Immature natural killer cell (primary cell): ENCODE results near the gene UXT. TPM values are rescaled to one million over a fixed set of nuclear protein-coding genes. Genes with fewer than 3 reads are reported as not detected.

Experiments used
- DNase-seq, 3 donors: peaks; one replicate each; pipeline ENCODE4 v3.0.0; 2022; ENCODE audit warnings: mixed read lengths in 1 of 3
- H3K27ac Mint-ChIP-seq, 6 donors: one replicate each; pipeline ENCODE4 v1.8.0; 2020; ENCODE audit warnings: mixed read lengths in 6 of 6, mild to moderate bottlenecking in 5 of 6, inconsistent platforms in 4 of 6, moderate library complexity in 3 of 6
- H3K27me3 Mint-ChIP-seq, 3 donors: one replicate each; pipeline ENCODE4 v1.8.0; 2020 to 2021; ENCODE audit warnings: low read depth in 3 of 3, mild to moderate bottlenecking in 3 of 3, mixed read lengths in 3 of 3, moderate library complexity in 3 of 3, inconsistent platforms in 1 of 3
- H3K36me3 Mint-ChIP-seq, 3 donors: one replicate each; pipeline ENCODE4 v1.8.0; 2020; ENCODE audit warnings: mixed read lengths in 3 of 3, inconsistent platforms in 2 of 3, mild to moderate bottlenecking in 2 of 3
- H3K4me1 Mint-ChIP-seq, 2 donors: one replicate each; pipeline ENCODE4 v1.8.0; 2020; ENCODE audit warnings: inconsistent platforms in 2 of 2, mild to moderate bottlenecking in 2 of 2, mixed read lengths in 2 of 2, moderate library complexity in 1 of 2
- H3K4me3 Mint-ChIP-seq, 5 donors: one replicate each; pipeline ENCODE4 v1.8.0; 2020; ENCODE audit warnings: mild to moderate bottlenecking in 5 of 5, mixed read lengths in 5 of 5, inconsistent platforms in 3 of 5, moderate library complexity in 3 of 5
- H3K9me3 Mint-ChIP-seq, 6 donors: one replicate each; pipeline ENCODE4 v1.8.0; 2020; ENCODE audit warnings: mild to moderate bottlenecking in 6 of 6, mixed read lengths in 6 of 6, inconsistent platforms in 4 of 6, moderate library complexity in 3 of 6
- polyA plus RNA-seq, 3 donors: library from polyadenylated mRNA; unstranded; fragments of 300-500 nt; fragmentation: Illumina TruSeq; gene quantifications; one replicate each; pipeline ENCODE4 v1.2.3, GENCODE V29; 2021

The UXT gene
- polyA plus RNA-seq, 3 donors from 2014 or later = 179 to 256 (median 190) TPM

DNA sequence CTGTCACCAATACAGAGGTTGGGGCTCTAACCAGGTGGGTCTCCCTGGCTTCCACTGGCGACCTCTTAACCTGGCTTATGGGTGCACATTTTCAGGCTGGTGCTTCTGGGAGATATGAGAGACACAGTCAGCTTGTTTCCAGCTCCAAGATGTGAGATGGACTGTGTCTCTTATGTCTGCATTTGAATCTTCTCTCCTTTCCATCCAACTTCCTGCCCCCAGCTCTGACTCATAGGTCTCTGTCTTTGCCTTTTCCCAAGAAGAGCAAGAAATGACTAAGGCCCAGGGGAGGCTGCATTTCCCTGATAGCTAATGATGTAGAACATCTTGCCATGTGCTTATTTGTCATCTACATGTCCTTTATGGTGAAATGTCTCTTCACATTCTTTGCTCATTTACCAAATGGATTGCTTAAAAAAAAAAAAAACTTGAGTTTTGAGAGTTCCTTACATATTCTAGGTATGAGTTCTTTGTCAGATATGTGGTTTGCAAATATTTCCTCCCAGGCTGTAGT, 3.2 kb upstream of the UXT start:
- Mint-ChIP-seq H3K27ac (no peak overlapping the region), H3K36me3 (peaks cover 0 to 4% (median 0%) of the 10 kb centered on the region in 3 donors), H3K4me3 (no peak overlapping the region), H3K27me3 (peaks cover 10 to 12% (median 10%) of the 10 kb centered on the region in 3 donors), H3K4me1 (peaks cover 12% of the 10 kb centered on the region in 2 donors), H3K9me3 (no peaks in the 10 kb centered on the region)
- no peak for DNase-seq

DNA sequence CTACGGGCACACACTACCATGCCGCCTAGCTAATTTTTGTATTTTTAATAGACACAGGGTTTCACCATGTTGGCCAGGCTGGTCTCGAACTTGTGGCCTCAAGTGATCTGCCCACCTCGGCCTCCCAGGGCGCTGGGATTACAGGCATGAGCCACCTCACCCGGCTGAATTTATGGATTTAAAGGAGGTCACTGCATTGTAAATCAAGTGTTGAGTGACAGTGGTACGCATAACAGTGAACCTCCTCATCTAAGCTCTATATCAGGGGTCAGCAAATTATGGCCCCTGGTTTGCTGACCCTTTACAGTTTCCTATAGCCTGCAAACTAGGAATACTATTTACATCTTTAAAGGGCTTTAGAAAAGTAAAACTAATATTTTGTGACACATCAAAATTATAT, 2.6 kb upstream of the UXT start:
- peaks cover 12% of the 10 kb centered on the region in 2 donors for H3K4me1 Mint-ChIP-seq

DNA sequence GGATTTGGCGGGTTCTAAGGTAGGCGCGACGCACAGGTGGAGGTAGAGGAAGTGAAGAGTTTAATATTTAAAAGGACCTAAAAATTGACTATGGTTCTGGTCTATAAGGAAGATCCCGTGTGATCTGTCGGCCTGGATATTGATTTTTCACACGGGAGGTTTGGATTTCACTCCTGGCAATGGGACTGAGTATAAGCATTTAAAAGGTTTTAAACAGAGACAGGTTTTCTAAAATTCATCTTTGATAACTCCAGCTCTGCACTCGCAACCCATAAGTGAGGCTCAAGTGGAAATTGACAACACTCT, 394 bp upstream of the UXT start:
- Mint-ChIP-seq H3K27me3 (peaks cover 10 to 12% (median 10%) of the 10 kb centered on the region in 3 donors), H3K27ac (peak overlapping the region; percentile 96 to 98 (median 97)), H3K36me3 (peaks cover 0 to 10% (median 9%) of the 10 kb centered on the region in 3 donors), H3K4me3 (peak overlapping the region; percentile 91 to 96 (median 91)), H3K4me1 (peaks cover 12% of the 10 kb centered on the region in 2 donors), H3K9me3 (peaks cover 0 to 1% (median 0%) of the 10 kb centered on the region in 6 donors)
- no peak for DNase-seq

More for the DNA sequence above, 2.6 kb upstream of the UXT start:
- Mint-ChIP-seq H3K9me3 (no peaks in the 10 kb centered on the region), H3K4me3 (no peak overlapping the region), H3K36me3 (peaks cover 0 to 4% (median under 1%) of the 10 kb centered on the region in 3 donors), H3K27me3 (peaks cover 10 to 12% (median 10%) of the 10 kb centered on the region in 3 donors), H3K27ac (no peak overlapping the region)
- DNase-seq = no peak

DNA sequence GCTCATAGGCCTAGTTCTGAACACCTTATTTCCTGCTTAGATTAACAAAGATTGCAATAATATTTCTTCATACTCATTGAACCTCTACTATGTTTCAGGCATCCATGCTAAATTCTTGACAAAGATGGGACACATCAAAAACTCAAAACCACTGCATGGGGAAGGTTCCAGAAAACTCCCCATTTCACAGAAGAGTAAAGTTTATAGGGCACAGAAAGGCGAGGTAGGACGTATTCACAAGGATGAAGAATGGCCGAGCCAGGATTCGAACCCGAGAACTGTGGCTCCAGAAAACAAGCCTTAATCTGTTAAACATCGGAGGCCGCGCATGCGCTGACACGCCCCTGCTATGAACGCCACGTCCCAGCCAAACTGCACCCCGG, 688 bp downstream of the UXT start:
- Mint-ChIP-seq H3K4me1 (peaks cover 12% of the 10 kb centered on the region in 2 donors), H3K27ac (peak overlapping the region; percentile 96 to 98 (median 97)), H3K4me3 (peak overlapping the region; percentile 91 to 96 (median 91)), H3K27me3 (peaks cover 10 to 12% (median 10%) of the 10 kb centered on the region in 3 donors), H3K36me3 (peaks cover 0 to 15% (median 10%) of the 10 kb centered on the region in 3 donors), H3K9me3 (peaks cover 0 to 1% (median 0%) of the 10 kb centered on the region in 6 donors)
- DNase-seq = no peak

DNA sequence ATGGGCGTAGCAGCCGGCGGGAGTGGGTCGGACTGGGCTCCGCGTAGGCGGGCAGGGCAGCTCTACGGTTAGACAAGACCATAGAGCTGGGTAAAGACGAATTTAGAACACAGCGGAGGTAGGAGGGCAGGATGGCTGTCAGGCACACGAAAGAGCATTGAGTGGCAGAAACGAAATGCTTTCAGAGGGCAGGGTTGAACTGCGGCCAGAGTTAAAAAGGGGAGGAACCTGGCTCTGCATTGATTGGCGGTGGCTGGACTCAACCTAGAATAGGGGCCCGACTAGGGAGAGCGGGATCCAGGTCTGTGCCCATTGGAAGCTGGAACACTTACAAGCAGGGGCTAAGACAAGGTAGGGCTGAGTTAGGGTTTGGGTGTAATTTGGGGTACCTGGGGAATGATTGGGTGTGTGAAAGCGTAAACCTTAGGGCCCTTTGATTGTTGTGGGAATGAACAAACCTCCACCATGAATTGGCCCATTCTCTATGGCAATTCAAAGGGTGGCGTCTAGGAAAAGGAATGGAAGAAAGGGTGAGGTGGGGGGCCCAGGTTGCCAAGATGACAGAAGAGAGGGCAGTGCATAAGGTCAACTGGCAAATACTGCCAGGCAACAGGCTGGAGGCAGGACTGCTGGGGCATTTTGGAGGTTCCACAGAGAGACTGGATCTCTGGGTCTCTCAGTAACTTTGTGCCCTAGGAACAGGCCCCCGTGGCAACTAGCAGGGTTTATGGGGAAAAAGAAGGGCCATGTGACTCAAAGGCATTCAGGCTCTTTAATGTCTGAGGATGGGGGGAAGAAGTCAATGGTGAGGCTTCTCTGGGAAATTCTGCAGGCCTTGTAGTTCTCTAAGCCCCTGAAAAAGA, 7.7 kb downstream of the UXT start:
- Mint-ChIP-seq H3K9me3 (peaks cover 0 to 1% (median 0%) of the 10 kb centered on the region in 6 donors), H3K36me3 (peaks cover 0 to 15% (median 13%) of the 10 kb centered on the region in 3 donors), H3K4me3 (peak overlapping the region; percentile 83 to 98 (median 88)), H3K4me1 (peaks cover 23 to 26% of the 10 kb centered on the region in 2 donors), H3K27me3 (peaks cover 4 to 11% (median 4%) of the 10 kb centered on the region in 3 donors), H3K27ac (peak overlapping the region; percentile 88 to 97 (median 94))
- no peak for DNase-seq

DNA sequence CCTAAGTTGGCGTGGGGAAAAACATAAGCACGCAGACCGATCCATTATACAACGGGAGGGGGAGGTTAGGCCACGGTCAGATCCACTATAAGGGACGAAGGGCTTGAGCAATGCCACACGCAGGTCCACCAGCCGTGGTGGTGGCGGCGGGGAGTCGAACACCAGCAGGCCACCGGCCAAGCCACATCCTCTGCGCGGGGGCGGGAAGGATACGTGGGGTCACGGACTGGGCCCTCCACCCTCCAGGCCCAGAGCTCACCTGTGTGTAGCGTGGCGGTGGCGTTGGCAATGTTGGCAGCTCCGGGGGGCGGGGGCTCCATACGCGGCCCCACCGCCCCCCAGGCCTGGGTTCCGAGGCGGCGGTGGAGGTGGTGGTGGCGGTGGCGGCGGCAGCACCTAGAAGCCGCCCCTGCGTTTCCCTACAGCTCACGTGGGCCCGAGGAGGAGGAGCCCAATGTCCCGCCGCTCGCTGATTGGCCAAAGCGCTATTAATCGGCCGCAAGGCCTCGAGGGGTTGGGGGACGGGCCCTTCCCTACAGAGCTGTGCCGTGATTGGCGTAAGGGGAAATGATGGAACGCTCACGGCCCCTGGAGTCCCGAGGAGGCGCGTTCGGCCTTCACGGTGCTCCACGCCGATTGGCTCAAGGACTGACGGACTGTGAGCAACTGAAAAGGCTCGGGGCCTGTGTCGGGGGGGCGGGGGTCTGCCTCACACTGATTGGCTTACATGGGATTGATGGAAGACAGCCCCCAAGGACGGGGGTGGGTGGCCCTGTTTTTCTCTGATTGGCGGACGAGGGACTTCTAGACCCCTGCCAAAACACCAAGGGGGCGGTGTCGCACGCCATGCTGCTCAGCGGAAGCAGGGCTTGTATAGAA, 8.6 kb downstream of the UXT start, which contains the start of gene ELK1:
Gene ELK1 (minus strand): TSS at position 400 of the 879 bp plus-strand sequence. CDS start 9,122 bp downstream, outside the sequence.
- DNase-seq = peak; percentile 87 to 88 (median 87)
- Mint-ChIP-seq H3K27ac (peak within 1 kb of the TSS; percentile 88 to 97 (median 94)), H3K27me3 (peaks cover 4 to 11% (median 4%) of the 10 kb centered on the region in 3 donors), H3K4me1 (peaks cover 23 to 26% of the 10 kb centered on the region in 2 donors), H3K9me3 (no peaks in the 10 kb centered on the region), H3K4me3 (peak within 1 kb of the TSS; percentile 83 to 98 (median 88)), H3K36me3 (peaks cover 0 to 9% (median 7%) of the 10 kb centered on the region in 3 donors)

DNA sequence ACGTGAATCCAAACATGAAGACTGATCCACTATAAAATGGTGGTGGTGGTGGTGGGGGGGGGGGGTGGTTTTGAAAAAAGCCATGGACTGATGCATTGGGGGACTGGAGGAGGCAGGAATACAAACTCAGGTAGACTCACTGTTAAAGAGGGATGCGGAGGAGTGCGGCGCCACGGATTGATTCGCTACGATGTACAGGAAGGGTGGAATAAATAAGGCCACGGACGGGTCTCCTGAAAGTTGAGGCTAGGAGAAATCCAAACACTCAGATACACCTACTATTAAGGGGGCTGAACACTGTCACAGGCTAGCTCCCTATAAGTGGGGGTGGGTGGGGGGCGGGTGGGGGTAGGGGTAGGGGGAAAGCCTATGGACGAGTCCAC, 9.2 kb downstream of the UXT start:
- peaks cover 4 to 13% (median 5%) of the 10 kb centered on the region in 3 donors for H3K27me3 Mint-ChIP-seq
- H3K27ac Mint-ChIP-seq = peak overlapping the region in 5 of 6 donors; percentile 51 to 94 (median 71)
- no peak for DNase-seq
- no peaks in the 10 kb centered on the region for H3K9me3 Mint-ChIP-seq
- H3K4me3 Mint-ChIP-seq = peak overlapping the region; percentile 83 to 98 (median 88)
- peaks cover 24 to 26% of the 10 kb centered on the region in 2 donors for H3K4me1 Mint-ChIP-seq
- H3K36me3 Mint-ChIP-seq = peaks cover 0 to 9% (median 9%) of the 10 kb centered on the region in 3 donors

DNA sequence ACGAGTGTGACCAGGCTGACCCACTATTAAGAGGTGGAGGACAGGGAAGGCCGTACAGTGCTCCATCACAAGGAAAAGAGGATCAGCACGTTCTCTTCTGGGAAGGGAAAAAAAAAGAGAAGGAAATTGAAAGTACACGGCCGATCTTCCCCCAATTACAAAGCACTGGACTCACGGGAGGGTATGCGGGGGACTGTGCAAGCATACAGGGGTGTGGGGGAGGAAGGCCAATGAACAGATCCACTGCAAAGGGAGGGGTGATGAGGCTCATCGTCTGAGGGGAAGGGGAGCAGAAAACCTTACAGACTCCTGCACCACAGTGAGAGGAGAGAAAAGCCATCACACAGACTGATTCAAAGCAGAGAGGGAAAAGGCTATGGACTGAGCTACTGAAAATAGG, 9.7 kb downstream of the UXT start:
- peak overlapping the region in 5 of 6 donors; percentile 56 to 94 (median 66) for H3K27ac Mint-ChIP-seq
- H3K4me3 Mint-ChIP-seq = peak overlapping the region; percentile 72 to 98 (median 83)
- H3K36me3 Mint-ChIP-seq = peaks cover 0 to 13% (median 12%) of the 10 kb centered on the region in 3 donors
- H3K27me3 Mint-ChIP-seq = peaks cover 4 to 14% (median 7%) of the 10 kb centered on the region in 3 donors
- no peaks in the 10 kb centered on the region for H3K9me3 Mint-ChIP-seq
- no peak for DNase-seq
- H3K4me1 Mint-ChIP-seq = peaks cover 25 to 26% of the 10 kb centered on the region in 2 donors

DNA sequence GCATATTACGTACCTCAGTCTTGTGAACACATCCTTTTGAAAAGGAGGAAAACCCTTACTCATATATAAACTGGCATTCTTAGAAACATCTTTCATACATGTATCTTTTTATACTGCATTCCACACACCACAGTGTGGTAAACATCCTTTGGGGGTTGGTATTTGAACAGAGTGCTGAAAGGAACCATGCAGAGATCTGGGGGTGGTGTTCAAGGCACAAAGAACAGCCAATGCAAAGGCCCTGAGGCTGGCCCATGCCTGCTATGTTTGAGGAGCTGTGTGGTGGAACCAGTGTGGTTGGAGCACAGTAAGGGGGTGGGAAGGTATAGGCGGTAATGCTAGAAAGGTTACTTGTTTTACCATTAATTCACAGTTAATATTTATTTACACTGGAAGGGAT, 10.6 kb downstream of the UXT start:
- H3K36me3 Mint-ChIP-seq = peaks cover 0 to 13% (median 8%) of the 10 kb centered on the region in 3 donors
- H3K4me1 Mint-ChIP-seq = peaks cover 25 to 26% of the 10 kb centered on the region in 2 donors
- DNase-seq = no peak
- H3K4me3 Mint-ChIP-seq = no peak overlapping the region
- no peaks in the 10 kb centered on the region for H3K9me3 Mint-ChIP-seq
- peaks cover 4 to 14% (median 8%) of the 10 kb centered on the region in 3 donors for H3K27me3 Mint-ChIP-seq
- H3K27ac Mint-ChIP-seq = no peak overlapping the region

DNA sequence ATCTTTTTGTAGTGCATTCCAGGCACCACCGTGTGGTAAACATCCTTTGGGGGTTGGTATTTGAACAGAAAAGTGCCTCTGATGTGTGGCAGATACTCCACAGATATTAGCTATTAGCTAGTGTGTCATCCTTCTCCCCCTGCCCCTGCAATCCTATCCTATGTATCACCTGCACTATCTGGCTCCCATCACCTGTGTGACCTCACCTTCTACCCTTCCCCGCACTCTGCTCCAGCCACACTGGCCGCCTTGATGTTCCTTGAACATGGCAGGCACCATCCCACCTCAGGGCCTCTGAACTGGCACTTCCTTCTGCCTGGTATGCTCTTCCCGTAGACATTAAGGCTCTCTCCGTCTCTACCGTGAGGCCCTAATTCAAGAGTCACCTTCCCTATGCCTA, 12.3 kb downstream of the UXT start:
- Mint-ChIP-seq H3K27ac (no peak overlapping the region), H3K4me3 (no peak overlapping the region), H3K9me3 (no peaks in the 10 kb centered on the region), H3K4me1 (peaks cover 25 to 26% of the 10 kb centered on the region in 2 donors), H3K36me3 (peaks cover 0 to 16% (median 9%) of the 10 kb centered on the region in 3 donors), H3K27me3 (peaks cover 4 to 12% (median 8%) of the 10 kb centered on the region in 3 donors)
- DNase-seq = no peak

DNA sequence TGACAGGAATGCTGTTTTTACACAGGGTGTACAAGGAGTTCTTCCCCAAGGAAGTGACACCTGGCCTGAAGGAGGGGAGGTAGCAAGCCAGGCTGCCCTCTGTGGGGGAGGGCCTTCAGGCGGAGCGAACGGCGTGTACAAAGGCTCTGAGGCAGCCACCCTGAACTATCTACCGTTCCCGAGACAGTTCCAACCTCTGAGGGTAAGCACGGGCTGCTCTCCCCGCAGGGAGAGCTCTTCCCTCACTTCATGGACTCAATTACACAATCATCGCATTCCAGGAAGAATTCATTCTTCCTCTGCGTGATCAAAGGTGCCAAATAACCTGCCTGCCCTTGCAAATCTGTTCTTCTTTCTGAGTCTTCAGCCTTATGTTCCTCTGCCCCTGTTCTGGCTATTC, 13.4 kb downstream of the UXT start:
- Mint-ChIP-seq H3K4me1 (peaks cover 16 to 17% of the 10 kb centered on the region in 2 donors), H3K9me3 (no peaks in the 10 kb centered on the region), H3K4me3 (no peak overlapping the region), H3K27me3 (peaks cover 2 to 10% (median 5%) of the 10 kb centered on the region in 3 donors), H3K36me3 (peaks cover 4 to 18% (median 16%) of the 10 kb centered on the region in 3 donors), H3K27ac (no peak overlapping the region)
- DNase-seq = no peak

DNA sequence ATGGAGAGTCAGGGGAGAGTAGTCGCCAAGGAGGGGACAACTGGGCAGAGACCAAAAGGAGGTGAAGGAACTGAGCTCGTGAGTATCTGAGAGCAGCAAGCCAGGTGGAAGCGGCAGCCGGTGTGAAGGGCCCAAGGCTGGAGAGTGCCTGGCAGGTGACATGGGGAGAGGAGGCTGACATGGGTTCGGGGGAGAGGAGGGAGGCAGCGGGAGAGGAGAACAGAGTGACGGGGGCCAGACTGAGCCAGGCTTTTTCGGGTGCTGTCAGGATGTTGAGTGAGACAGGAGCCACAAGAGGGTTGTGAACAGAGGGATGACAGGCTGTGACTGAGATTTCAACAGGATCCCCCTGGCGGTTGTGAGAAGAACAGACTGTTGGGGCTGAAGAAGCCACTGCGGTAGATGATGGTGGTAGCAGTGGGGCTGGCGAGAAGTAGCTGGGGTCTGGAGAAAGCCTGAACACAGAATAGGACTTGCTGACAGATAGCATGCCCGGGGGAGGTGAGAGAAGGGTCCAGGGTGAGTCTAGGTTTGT, 14.4 kb downstream of the UXT start:
- H3K4me1 Mint-ChIP-seq = peaks cover 14% of the 10 kb centered on the region in 2 donors
- peak in 2 of 3 donors; percentile 9 to 27 for DNase-seq

DNA sequence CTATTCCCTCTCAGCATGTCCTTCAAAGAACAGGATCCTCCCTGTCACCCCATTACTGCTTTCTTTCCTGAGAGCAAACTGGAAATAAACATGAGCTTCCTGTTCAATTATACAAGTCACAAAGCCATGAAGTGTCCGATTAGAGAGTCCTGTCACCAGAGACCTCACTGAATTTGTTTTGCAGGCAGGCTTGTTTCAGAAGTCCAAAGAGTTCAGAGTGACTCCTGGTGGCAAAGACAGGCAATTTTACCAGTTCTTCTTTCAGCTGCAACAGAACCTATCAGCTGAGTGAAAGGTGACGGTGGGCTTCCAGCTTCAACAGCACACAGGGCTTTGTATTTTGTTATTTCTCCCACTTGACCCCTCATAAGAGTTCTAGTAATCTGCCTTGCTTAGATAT, 15.1 kb downstream of the UXT start:
- no peak for DNase-seq
- H3K27me3 Mint-ChIP-seq = peaks cover 3 to 6% (median 4%) of the 10 kb centered on the region in 3 donors
- H3K4me3 Mint-ChIP-seq = no peak overlapping the region
- peaks cover 0 to 1% (median 0%) of the 10 kb centered on the region in 6 donors for H3K9me3 Mint-ChIP-seq
- peaks cover 17 to 34% (median 32%) of the 10 kb centered on the region in 3 donors for H3K36me3 Mint-ChIP-seq
- peaks cover 7 to 8% of the 10 kb centered on the region in 2 donors for H3K4me1 Mint-ChIP-seq
- no peak overlapping the region for H3K27ac Mint-ChIP-seq

More for the DNA sequence above, 14.4 kb downstream of the UXT start:
- Mint-ChIP-seq H3K36me3 (peaks cover 13 to 27% (median 25%) of the 10 kb centered on the region in 3 donors), H3K27ac (no peak overlapping the region), H3K27me3 (peaks cover 3 to 4% (median 4%) of the 10 kb centered on the region in 3 donors), H3K4me3 (no peak overlapping the region), H3K9me3 (peaks cover 0 to 1% (median 0%) of the 10 kb centered on the region in 6 donors)
